ENCODE results near the gene PEX5L. TPM values are rescaled to one million over a fixed set of nuclear protein-coding genes. Genes with fewer than 3 reads are reported as not detected.
A peak's percentile ranks its signal among the peaks of the same experiment; 100 is the strongest.

The PEX5L gene
- total RNA-seq, 4 donors from 2014 or later = 29.1 to 36.5 (median 32.3) TPM

- no peak overlapping the region for H3K4me3 ChIP-seq
- 89 to 100% methylated on average over 2 of the region's 2 CpGs for WGBS, 2 donors
- no peak for TF ChIP-seq CTCF (IDR thresholded peaks at IDR 0.05)
- TF ChIP-seq EP300 (IDR thresholded peaks at IDR 0.05) = no peak
- TF ChIP-seq POLR2A (IDR thresholded peaks at IDR 0.05) = no peak
Measured at GRCh38 chr3:179837374-179837773, 199.4 kb downstream of the PEX5L start.

GRCh38 chr3:179833294-179833693 is 203.4 kb downstream of the PEX5L start:
- peaks cover 0 to 23% (median 2%) of the 10 kb centered on the region in 4 donors for H3K4me1 ChIP-seq
- no peaks in the 10 kb centered on the region for H3K36me3 ChIP-seq
- TF ChIP-seq EP300 (IDR thresholded peaks at IDR 0.05) = no peak
- TF ChIP-seq CTCF (IDR thresholded peaks at IDR 0.05) = no peak
- no peak for TF ChIP-seq POLR2A (IDR thresholded peaks at IDR 0.05)
- H3K9me3 ChIP-seq = no peaks in the 10 kb centered on the region
- no peak overlapping the region for H3K4me3 ChIP-seq
- no peak overlapping the region for H3K27ac ChIP-seq
- no peak for DNase-seq (ENCODE audit: low spot score in 2 of 2)
- no peaks in the 10 kb centered on the region for H3K27me3 ChIP-seq

More at GRCh38 chr3:179837374-179837773, 199.4 kb downstream of the PEX5L start:
- Histone ChIP-seq H3K27me3 (no peaks in the 10 kb centered on the region), H3K36me3 (no peaks in the 10 kb centered on the region), H3K9me3 (no peaks in the 10 kb centered on the region), H3K27ac (no peak overlapping the region), H3K4me1 (peaks cover 0 to 11% (median 2%) of the 10 kb centered on the region in 4 donors)
- DNase-seq (ENCODE audit: low spot score in 2 of 2) = no peak

- WGBS, 2 donors = 96 to 97% methylated on average over 3 of the region's 3 CpGs
- Histone ChIP-seq H3K36me3 (no peaks in the 10 kb centered on the region), H3K27ac (no peak overlapping the region), H3K27me3 (no peaks in the 10 kb centered on the region), H3K9me3 (no peaks in the 10 kb centered on the region), H3K4me3 (no peak overlapping the region), H3K4me1 (peaks cover 0 to 23% (median 2%) of the 10 kb centered on the region in 4 donors)
- DNase-seq (ENCODE audit: low spot score in 2 of 2) = no peak
- TF ChIP-seq CTCF (IDR thresholded peaks at IDR 0.05) = no peak
Measured at GRCh38 chr3:179832333-179832854, 204.3 kb downstream of the PEX5L start.

GRCh38 chr3:179829401-179829800 is 207.3 kb downstream of the PEX5L start:
- H3K27ac ChIP-seq = peak overlapping the region in 1 of 4 donors; percentile 25
- 23 to 28% methylated on average over 5 of the region's 5 CpGs for WGBS, 2 donors
- no peak for TF ChIP-seq POLR2A (IDR thresholded peaks at IDR 0.05)
- no peak for TF ChIP-seq EP300 (IDR thresholded peaks at IDR 0.05)
- no peak for TF ChIP-seq CTCF (IDR thresholded peaks at IDR 0.05)
- no peak overlapping the region for H3K4me3 ChIP-seq
- H3K9me3 ChIP-seq = no peaks in the 10 kb centered on the region
- no peak for DNase-seq (ENCODE audit: low spot score in 2 of 2)
- no peaks in the 10 kb centered on the region for H3K36me3 ChIP-seq
- peaks cover 0 to 12% (median 0%) of the 10 kb centered on the region in 4 donors for H3K4me1 ChIP-seq
- no peaks in the 10 kb centered on the region for H3K27me3 ChIP-seq

- Histone ChIP-seq H3K27me3 (no peaks in the 10 kb centered on the region), H3K9me3 (no peaks in the 10 kb centered on the region), H3K4me3 (no peak overlapping the region), H3K27ac (peak overlapping the region in 1 of 4 donors; percentile 25), H3K4me1 (peaks cover 0 to 12% (median 0%) of the 10 kb centered on the region in 4 donors), H3K36me3 (no peaks in the 10 kb centered on the region)
- no peak for TF ChIP-seq EP300 (IDR thresholded peaks at IDR 0.05)
- TF ChIP-seq POLR2A (IDR thresholded peaks at IDR 0.05) = no peak
- 64 to 69% methylated on average over 2 of the region's 2 CpGs for WGBS, 2 donors
- no peak for DNase-seq (ENCODE audit: low spot score in 2 of 2)
Measured at GRCh38 chr3:179828738-179829137, 208.0 kb downstream of the PEX5L start.

- DNase-seq (ENCODE audit: low spot score in 2 of 2) = no peak
- no peaks in the 10 kb centered on the region for H3K27me3 ChIP-seq
- no peak overlapping the region for H3K27ac ChIP-seq
- no peak for TF ChIP-seq POLR2A (IDR thresholded peaks at IDR 0.05)
- TF ChIP-seq CTCF (IDR thresholded peaks at IDR 0.05) = no peak
- TF ChIP-seq EP300 (IDR thresholded peaks at IDR 0.05) = no peak
- H3K9me3 ChIP-seq = no peaks in the 10 kb centered on the region
- H3K4me3 ChIP-seq = no peak overlapping the region
- 13 to 14% methylated on average over 1 of the region's 1 CpG for WGBS, 2 donors
- H3K36me3 ChIP-seq = no peaks in the 10 kb centered on the region
- peaks cover 0 to 12% (median 0%) of the 10 kb centered on the region in 4 donors for H3K4me1 ChIP-seq
Measured at GRCh38 chr3:179826247-179826637, 210.5 kb downstream of the PEX5L start.

All from tibial nerve (tissue), 4 donors.